DND-41 (cell line): ENCODE data around the gene SCLT1.

Experiments
- EZH2 ChIP-seq: IDR thresholded peaks from 3 replicates; pipeline ENCODE4 v1.6.1; 2012; ENCODE audit warnings: borderline replicate concordance, low read depth, mild to moderate bottlenecking, moderate library complexity, low read length, inconsistent platforms; ENCODE audit not compliant: severe bottlenecking
- TF ChIP-seq, protein P1 (sequence below): IDR thresholded peaks from 2 replicates; pipeline ENCODE4 v1.5.1; 2012; ENCODE audit warnings: borderline replicate concordance, low read length, moderate library complexity, mild to moderate bottlenecking; ENCODE audit not compliant: poor library complexity, severe bottlenecking; ENCODE audit errors: extremely low read depth

GRCh38 chr4:129059028-129059427 lies 34.3 kb downstream of the SCLT1 start:
- no peak for TF ChIP-seq EZH2
- TF ChIP-seq, protein P1, sequence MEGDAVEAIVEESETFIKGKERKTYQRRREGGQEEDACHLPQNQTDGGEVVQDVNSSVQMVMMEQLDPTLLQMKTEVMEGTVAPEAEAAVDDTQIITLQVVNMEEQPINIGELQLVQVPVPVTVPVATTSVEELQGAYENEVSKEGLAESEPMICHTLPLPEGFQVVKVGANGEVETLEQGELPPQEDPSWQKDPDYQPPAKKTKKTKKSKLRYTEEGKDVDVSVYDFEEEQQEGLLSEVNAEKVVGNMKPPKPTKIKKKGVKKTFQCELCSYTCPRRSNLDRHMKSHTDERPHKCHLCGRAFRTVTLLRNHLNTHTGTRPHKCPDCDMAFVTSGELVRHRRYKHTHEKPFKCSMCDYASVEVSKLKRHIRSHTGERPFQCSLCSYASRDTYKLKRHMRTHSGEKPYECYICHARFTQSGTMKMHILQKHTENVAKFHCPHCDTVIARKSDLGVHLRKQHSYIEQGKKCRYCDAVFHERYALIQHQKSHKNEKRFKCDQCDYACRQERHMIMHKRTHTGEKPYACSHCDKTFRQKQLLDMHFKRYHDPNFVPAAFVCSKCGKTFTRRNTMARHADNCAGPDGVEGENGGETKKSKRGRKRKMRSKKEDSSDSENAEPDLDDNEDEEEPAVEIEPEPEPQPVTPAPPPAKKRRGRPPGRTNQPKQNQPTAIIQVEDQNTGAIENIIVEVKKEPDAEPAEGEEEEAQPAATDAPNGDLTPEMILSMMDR: no peak
